ENCODE results near the gene TBC1D26.
"Not testable (repeated sequence)": the region's sequence is repeated elsewhere in the genome, so short reads cannot be mapped to it uniquely, and the experiment has no call there.

The TBC1D26 gene

DNA sequence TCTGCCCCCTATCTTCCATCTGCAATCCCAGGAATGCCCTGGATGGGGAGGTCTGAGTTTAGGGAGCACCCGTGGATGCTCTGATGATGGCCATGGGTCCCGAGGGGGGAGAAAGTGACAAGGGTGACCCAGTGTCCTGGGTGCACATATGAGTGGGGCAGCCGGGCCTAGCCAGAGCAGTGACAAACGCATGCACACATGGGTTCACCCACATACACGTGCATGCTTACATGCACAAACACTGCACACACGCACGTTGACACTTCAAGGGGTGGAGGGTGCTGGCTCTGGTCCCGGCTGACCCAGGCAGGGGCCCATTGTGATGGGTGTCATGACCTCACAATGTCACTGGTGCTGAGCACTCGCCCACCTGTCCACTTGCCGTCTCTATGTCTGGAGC is at the start of gene TBC1D26:
Gene TBC1D26 (plus strand): TSS at position 384 of the 400 bp plus-strand sequence. CDS start 3,066 bp downstream, outside the sequence.
- not testable (repeated sequence) for DNase-seq

- DNase-seq = not testable (repeated sequence)
Measured at GRCh38 chr17:15683135-15683534, 48.9 kb upstream of the TBC1D26 start.

GRCh38 chr17:15683824-15684478 is 48.1 kb upstream of the TBC1D26 start, which contains the start of gene TRIM16:
TSS of gene TRIM16 (minus strand) at chr17:15684311. CDS start at chr17:15651609, 32,702 bp downstream.
- peak; percentile 47 for DNase-seq

DNA sequence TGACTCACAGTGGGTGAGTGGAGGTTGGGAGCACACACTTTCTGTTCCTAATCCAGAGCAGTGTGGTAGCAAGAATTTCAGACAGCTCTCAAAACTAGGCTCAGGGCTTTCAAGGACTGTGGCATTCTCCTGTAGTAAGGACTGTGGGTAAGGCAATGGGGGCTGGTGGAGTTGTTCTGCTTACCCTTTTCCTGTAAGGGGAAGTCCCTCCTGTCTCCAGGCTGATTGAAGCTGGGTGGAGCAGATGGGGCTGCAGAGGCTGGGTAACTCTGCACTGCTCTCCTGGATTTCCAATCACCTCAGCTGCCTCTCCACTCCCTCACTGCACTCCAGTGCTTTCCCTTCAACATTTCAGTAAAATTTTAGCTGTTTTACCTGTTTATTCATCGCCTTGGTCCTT is 44.6 kb upstream of the TBC1D26 start:
- not testable (repeated sequence) for DNase-seq

DNA sequence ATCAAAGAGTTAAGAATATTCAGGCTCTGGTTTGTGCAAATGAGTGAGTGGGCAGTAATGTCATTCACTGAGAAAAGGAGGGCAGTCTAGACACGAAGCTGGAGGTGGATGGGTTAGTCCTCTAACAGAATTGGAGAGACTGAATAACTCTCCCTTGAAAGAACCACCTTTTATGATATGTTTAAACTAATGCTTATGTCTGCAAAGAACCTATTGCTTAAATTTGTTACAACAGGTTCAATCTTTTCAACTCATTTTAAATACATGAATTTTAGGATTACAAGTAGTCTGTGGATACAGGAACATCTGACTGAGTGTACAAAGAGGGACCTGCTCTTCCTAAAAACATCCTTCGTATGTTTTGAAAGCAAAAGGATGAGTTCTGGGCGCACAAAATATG is 33.1 kb upstream of the TBC1D26 start:
- DNase-seq = not testable (repeated sequence)

DNA sequence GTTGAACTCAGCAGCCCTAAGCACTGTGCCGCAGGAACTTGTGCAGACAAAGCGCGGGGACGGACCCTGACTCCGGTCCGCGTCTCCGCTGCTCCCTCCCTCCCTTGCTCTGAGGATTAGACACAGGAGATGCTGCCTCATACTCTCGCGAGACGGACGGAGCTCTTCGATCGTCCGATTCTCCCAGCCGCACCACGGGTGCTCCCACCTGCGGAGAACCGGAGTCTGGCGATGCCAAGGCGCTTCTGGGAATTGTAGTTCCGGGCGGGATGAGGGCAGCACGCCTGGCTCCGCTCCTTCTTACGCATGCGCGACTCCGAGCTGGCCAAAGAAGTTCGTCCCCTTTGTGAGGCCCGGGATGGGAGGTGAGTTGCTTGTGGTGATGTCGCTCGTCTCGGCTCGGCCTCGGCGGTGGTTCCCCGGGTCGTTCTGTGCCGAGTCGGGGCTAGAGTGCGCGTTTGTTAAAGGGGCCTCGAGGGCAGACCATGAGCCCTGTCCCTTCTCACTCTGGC is 32.6 kb upstream of the TBC1D26 start, which contains the start of gene ZNF286A:
Gene ZNF286A (plus strand): TSS at position 340 of the 512 bp plus-strand sequence. CDS start 578 bp downstream, outside the sequence.
- peak; percentile 99 for DNase-seq

- not testable (repeated sequence) for DNase-seq
Measured at GRCh38 chr17:15699937-15700336, 32.1 kb upstream of the TBC1D26 start.

DNA sequence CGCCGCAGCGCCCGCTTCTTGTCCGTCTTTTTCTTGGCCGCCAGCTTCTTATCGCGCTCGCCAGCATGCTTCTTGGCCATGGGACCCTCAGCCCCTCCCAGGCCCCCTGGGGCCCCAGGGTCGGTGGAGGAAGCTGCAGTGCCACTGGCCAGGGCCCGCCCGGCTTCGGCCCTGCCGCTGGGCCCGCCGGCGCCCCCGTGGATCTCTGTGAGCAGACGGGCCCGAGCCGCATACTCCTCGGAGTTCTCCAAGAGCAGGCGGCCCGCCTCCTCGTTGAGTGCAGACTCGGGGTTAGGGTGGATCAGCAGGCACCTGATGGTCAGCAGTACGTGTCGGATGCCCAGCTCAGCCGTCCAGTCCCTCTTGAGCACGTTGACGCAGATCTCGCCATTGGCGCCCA is 27.8 kb upstream of the TBC1D26 start:
- not testable (repeated sequence) for DNase-seq

DNA sequence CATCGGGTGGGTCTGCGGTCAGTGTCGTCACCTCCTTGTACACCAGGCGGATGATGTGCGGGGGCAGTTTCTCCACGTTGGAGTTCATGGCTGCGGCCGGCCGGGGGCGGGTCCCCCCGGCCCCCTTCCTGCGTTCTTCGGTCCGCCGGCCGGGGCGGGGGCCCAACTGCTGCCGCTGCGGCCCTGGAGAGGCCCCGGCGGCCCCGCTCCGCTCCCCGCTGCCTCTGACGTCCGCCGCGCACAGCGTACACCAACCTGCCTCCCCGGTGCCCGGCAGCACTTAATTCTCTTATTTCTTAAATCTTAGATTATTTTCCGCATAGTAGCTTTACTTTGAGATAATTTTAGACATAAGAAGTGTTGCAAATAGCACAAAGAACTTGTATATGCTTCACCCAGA is 27.3 kb upstream of the TBC1D26 start:
- DNase-seq = not testable (repeated sequence)

DNA sequence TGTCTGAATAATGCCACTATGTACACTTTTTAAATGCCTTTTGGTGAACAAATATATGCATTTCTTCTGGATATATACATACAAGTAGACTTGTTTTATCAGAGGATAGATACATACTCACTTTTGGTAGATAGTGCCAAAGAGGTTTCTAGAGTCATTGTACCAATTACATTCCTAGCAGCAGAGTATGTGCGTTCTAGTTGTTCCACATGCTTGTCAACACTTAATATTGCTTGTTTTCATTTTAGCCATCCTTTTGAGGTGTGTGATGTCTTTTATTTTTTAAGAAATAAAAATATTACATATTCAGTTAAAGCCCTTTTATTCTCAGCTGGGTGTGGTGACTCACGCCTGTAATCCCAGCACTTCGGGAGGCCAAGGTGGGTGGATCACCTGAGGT is 23.2 kb upstream of the TBC1D26 start:
- not testable (repeated sequence) for DNase-seq

GRCh38 chr17:15716601-15717563 is 15.2 kb upstream of the TBC1D26 start:
- not testable (repeated sequence) for DNase-seq

DNA sequence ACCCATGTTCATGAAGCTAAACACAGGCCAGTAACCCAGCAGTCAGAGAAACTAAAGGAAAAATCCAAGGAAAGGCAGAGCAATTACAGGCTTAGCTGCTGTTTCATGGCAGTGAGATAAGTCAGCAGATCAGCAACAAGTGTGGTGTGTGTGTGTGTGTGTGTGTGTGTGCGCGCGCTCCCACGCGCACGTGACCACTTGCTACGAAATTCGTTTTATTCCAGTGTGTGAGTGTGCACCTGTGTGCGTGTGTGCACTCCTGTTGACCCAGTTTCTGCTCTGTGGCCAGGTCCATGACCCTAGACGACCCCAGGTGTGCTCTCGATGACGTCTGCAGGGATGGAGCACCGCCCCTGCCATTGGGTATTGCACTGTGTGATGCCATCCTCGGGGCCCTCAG is 1.5 kb upstream of the TBC1D26 start:
- not testable (repeated sequence) for DNase-seq

DNA sequence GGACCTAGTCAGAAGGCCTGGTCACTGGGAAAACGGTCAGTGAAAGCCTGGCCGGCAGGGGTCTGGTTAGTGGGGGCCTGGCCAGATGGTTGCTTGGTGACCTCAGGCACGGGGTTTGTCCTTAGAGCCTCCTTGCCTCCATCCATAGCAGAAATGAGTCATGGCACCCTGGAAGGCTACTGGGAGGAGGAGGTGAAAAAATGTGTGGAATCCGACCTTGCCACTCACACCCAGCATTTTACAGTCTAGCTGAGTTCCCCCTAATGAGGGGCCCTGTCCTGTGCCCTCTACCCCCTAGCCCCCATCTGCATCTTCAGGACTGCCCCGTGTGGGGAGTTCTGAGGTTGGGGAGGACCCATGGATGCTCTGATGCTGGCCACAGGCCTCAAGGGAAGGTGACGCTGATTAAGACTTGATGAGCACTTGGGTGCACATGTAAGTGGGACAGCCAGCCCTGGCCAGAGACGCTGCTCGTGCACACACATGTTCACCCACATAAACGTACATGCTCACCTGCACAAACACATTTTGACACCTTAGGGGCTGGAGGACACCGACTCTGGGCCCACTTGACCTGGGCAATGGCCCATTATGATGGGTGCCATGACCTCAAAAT is 1.2 kb downstream of the TBC1D26 start:
- DNase-seq = not testable (repeated sequence)

- DNase-seq = not testable (repeated sequence)
Measured at GRCh38 chr17:15736578-15736977, 4.5 kb downstream of the TBC1D26 start.

- DNase-seq = no peak
Measured at GRCh38 chr17:15738066-15738465, 6.0 kb downstream of the TBC1D26 start.

- DNase-seq = not testable (repeated sequence)
Measured at GRCh38 chr17:15739259-15739658, 7.2 kb downstream of the TBC1D26 start.

GRCh38 chr17:15740041-15740440 is 8.0 kb downstream of the TBC1D26 start:
- not testable (repeated sequence) for DNase-seq

- DNase-seq = no peak
Measured at GRCh38 chr17:15740570-15741120, 8.6 kb downstream of the TBC1D26 start.

DNA sequence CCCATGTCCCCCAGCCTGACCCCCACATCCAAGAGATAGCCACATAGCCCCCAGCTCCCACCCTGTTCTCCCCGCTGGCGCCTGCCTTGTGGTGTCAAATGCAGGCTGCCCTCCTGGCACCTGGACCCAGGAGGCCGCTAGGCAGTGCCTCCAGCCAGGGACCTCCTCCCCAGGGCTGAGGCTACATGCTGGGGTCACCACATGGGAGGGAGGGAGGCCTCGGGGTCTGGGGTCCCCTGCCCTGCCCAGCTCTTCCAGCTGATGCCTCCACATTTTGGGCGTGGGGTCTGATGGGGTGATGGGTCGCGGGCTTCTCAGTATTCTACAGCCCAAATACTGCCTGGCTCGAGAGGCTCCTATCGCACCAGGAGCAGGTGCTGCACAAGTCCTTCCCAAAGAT is 9.5 kb downstream of the TBC1D26 start:
- DNase-seq = no peak

DNA sequence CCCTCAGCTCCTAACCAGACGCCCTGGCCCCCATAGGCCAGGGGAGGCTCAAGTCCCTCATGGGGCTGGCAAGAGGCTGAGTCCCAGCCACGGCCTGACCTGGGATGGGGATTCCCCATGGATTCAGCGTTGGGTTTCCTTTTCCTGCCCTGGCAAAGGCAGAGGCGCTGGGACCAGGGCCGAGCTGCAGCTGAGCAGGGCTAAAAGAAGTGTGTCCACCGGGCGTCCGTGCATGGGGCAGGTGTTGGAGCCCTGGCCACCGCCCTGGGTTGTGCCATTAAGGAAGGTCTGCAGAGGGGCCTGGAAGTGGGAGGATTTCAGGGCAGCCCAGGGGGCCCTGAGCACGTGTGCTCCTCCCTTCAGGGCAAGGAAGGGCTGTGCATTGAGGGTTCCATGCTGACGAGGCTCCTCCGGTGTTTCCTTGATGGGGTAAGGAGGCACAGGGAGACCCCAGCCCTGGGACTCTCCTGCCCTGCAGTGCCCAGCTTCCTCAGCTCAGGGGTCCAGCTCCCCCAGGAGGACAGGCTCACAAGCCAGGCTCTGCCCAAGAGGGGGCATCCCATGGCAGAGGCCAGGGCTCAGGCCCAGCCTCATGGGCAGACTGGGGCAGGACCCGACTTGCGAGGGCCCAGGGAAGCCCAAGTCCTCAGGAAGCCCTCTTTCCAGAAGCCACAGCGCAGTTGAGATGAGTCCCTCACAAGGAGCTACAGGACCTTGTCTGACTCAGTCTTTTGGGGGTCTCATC is 10.1 kb downstream of the TBC1D26 start:
- no peak for DNase-seq

DNA sequence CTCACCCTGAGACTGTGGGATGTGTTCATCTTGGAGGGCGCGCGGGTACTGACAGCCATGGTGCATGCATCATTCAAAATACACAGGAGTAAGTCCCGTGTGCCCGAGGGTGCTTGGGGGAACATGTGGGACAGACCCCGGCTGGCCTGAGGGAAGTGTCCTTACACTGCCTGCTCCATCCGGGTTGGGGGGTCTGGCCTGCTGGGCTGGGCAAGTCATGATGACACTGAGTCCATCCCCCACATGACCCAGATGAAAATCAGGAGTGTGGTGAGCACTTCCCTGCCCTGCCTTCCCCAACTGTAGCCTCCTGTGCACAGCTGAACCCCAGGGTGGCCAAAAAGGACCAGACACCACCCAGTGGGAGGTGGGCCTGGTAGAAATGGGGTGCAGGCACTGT is 10.8 kb downstream of the TBC1D26 start:
- no peak for DNase-seq
